GM21786 (cell line): ENCODE measurements around the gene DMD.
"Not testable (repeated sequence)": the region's sequence is repeated elsewhere in the genome, so short reads cannot be mapped to it uniquely, and the experiment has no call there.

ENCODE experiments used
- ATAC-seq: cut with Tn5 transposase; IDR thresholded peaks from one replicate; pipeline ENCODE4 v1.9.1; 2021; ENCODE audit not compliant: unreplicated experiment

The DMD gene

DNA sequence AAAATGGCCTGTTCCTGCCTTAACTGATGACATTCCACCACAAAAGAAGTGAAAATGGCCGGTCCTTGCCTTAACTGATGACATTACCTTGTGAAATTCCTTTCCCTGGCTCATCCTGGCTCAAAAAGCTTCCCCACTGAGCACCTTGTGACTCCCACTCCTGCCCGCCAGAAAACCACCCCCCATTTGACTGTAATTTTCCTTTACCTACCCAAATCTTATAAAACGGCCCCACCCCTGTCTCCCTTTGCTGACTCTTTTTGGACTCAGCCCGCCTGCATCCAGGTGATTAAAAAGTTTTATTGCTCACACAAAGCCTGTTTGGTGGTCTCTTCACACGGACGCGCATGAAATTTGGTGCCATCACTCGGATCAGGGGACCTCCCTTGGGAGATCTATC, 1833.5 kb downstream of the DMD start:
- not testable (repeated sequence) for ATAC-seq

DNA sequence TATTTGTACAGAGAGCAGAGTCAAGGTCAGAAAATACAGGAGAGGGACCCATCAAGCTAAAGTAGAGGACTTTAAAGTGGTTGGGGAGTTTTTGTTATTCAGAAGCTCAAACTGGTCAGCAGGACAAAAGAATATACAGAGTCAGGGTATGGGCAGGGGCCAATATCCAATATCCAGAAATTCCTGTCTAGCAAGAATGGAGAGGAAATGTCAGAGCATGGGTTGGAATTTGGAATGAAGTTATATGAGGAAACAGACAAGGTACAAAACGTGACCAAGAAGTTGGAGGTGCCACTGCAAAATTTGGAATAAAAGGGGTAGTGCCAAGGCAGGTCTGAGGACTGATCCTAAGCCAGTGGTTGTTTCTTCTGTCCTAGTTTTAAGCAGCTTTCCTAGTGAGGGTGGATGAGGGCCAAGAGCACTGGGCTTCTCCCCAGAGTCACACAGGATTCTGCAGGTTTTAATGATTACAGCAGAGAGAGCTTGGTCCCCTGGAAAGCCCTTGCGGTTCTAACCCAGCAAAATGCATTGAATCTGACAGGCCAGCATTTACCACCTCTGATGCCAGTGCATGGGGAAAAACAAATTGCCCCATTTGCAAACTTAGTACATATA, 1834.8 kb downstream of the DMD start:
- ATAC-seq = no peak

DNA sequence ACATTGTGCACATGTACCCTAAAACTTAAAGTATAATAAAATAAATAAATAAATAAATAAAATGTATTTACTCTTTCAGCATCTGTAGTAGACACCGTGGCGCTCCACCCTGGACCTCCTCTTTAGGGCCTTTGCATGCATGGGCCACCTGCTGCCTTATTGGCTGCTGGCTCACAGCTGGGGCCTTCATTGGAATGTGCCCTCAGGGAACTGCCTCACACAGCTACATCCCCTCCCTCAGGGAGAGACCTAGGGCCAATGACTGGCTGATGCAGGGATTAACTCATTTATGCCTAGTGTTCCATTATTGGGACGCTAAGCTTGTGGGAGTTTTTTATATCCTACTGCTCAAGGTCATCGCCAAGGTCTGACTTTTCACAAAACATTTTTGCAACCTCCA, 1836.6 kb downstream of the DMD start:
- no peak for ATAC-seq

DNA sequence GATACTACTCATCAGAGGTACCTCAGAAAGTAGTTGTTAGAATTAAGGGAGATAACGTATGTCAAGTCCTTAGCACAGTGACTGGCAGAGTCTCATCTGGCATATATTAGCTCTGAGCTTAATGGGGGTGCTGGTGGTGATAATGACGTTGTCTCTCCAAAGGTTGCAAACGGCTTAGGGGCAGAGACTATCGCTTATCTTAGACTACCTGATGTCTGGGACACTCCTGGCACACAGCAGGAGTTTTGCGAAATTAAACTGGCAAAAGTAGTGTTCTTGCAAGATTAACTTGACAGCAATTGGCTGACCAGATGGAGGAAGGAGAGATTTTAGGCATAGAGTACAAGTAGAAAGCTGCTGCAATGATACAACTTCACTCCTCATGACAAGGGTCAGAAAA, 1839.4 kb downstream of the DMD start:
- no peak for ATAC-seq

DNA sequence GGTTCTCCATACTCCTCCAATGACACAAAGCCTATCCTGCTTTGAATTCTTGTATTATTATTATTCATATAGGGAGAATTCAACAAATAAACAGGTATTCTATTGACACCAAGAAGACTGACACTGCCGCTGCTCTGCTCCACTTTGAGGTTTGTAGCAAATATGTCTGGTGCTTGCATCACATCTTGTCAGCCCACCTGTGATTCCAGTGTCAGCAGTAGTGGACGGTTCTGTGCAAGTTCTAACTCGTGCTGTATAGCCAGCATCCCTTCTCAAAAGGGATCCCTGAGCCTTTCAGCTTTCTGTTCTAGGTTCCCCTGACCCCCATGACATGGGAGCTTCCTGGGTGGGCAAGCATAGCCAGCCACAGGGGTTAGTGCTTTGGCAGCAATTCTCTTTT, 1843.5 kb downstream of the DMD start:
- ATAC-seq = no peak

DNA sequence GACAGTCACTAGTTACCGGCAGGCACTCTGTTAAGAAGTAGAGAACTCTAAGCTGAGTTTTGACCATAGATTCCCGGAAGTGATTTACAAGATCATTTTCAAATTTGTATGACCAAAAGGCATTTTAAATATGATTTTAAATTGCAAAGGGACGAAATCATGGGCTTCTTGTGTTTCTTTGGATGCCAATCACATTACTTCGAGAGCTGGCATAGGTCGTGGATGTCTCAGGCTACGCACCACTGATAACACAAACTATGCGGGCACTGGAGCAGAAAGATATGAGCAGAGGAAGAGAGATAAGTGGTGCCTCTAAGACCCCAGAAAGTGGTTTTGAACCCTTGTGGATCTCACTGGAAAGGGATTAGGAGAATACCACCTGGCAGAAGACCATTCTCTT, 1845.3 kb downstream of the DMD start:
- no peak for ATAC-seq

DNA sequence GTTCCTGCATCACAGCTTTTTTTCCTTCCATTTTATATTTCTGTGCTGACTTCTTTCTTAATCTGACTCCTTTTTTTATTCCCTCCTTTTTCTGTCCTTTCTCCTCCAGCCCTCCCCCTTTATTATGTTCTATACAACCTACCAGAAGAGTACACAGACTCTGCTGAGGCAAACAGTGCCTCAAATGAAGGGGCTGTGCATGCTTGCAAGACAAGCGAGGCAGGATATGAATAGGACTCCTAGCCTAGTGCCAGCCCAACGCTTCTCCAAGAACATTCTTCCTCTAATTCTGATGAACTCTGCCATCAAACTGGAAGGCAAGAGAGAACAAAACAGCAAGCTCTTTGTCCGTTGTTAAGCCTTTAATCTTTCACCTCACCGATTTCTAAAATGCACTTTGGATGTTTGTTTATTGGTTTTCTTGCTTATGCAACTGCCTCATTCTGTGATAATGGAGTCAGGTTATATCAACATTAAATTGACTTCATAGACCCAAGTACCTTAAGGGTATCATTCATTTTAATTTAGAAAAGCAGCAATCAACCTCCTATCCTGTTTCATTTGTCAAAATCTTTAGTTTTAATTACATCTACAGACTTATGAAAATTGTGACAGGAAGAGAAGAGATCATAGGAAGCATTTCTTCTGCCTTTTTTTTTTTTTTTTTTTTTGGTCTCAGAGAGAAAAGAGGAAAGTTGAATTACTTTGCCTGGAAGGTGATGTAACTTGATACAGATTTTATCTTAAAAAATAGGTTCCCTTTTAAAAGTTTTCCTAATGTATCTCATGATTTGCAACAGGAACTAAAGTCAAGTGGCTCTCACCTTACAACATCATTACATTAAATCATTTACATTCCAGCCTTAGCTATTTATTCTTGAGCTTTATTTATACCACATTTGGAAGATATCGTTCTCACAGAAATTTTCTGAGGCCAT, 1854.8 kb downstream of the DMD start:
- no peak for ATAC-seq

DNA sequence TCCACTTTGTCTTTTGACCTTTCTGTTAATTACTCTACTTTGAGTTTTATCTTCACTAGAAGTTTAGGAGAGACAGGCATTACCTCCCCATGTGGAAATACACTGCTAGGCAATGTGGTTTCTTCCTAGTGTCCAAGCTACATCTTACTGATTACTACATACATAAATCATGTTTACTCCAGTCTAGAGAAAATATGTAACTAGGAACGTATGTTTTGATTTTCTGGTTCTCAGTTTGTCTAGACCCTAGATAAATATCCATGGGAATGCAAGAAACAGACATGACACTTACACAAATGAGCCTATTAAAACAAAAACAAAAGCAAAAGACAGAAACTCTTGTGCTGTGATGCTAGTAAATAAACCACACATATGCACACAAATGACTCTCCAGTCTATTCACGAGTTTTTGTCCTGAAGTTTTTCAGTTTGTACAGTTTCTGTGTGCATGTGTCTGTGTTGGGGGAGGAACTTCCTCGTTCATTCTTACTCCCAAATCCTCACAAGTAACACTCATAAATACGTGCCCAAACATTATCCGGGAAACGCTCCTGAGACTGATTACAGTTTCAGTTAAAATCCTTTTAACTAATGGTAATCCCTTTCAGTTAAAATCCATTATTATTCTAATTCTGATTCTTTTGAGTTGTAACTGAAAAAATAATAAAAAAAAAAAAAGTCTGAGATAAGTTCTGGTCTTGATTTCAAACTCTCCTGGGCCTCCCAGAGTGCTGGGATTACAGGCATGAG, 1856.0 kb downstream of the DMD start:
- ATAC-seq = no peak

DNA sequence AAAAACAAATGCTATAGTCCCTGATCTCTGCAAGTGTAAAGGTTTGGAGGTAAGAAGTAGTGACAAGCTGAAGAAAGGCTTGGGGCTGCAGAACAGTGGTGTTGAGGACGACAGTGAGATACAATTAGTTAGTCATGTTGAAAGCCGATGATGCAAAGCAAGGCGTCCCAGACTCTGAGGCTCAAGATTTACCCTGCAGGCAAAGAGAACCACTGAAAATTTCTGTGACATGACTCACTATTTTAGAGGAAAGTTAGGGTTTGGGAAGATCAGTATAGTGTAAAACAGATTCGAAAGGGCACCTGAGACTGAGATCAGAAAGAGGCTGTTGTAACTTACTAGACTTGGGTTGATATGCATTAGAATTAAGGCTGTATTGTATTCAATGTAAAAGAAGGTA, 1858.3 kb downstream of the DMD start:
- no peak for ATAC-seq

DNA sequence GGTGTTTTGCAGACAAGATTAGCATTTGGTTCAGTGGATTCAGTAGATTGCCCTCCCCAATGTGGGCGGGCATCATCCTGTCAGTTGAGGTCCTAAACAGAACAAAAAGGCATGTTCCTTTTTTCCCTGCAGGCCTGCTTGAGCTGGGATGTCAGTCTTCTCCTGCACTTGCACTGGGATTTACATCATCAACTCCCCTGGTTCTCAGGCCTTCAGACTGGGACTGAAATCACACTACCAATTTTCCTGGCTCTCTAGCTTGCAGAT, 1860.6 kb downstream of the DMD start:
- no peak for ATAC-seq

DNA sequence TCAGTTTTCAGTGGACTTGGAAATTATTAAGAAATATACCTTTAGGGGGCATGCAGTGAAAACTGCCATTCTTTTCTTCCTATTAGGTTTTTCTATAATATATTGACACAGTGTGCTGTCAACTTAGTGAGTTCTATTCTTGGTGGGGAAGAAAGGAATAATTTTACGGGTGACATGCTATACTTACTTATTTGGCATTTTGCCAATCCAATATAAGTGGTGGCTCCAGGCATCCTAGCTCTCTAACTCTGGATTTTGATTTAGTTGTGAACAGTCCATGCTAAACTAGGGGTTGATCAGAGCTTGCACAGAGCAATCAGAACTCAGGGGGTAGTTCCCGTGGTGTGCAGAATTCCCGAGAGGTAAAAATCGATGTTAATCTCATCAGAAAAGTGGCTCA, 1861.8 kb downstream of the DMD start:
- ATAC-seq = no peak

DNA sequence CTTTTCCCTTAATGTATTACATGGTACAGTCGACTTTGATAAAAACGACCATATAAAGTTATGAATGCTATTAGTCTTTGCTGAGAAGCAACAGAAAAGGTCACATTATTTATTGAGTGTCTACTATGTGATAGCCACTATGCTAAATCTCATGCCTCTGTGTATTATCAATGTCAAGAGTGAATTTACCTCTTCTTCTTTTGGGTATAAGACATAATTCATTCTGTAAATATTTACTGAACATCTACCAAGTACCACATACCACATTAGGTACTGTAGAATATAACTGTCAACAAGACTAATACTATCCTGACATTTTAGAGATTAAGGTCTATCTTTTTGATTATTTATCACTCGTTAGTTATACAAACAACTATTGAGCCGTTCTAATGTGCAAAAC, 1870.8 kb downstream of the DMD start:
- ATAC-seq = no peak

DNA sequence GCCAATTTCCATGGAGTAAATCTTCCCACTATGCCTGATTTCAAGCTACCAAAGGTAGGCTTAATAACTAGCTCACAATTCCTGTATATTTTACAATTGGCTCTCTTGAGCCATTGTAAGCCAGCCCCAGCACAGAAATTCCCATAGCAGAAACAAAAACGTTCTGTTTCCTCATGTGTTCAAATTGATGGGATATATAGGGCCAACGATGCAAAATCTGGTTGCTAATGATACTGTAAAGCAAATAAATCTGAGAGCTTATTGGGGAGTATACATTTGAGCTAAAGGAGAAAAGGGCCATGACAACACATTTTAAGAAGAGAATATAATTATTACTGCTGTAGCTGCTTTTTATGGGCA, 1872.4 kb downstream of the DMD start:
- no peak for ATAC-seq

DNA sequence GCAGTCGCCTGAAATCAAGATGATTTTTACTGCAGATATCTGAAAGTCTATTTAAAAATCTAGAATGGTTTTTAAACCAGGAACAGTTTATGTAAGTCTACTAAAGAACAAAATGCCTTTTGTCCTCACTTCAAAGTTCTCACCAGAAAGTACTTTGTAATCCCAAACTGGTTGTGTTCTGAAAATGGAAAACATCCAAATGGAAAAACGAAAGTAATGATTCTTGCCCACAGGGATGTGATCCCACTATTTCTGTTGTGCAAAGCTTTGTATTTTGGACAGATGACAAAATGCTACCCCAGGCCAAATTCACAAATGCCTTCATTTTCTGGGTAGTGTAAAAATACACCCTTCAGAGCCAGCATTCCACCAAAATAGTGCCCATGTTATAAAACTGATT, 1874.0 kb downstream of the DMD start:
- ATAC-seq = no peak

DNA sequence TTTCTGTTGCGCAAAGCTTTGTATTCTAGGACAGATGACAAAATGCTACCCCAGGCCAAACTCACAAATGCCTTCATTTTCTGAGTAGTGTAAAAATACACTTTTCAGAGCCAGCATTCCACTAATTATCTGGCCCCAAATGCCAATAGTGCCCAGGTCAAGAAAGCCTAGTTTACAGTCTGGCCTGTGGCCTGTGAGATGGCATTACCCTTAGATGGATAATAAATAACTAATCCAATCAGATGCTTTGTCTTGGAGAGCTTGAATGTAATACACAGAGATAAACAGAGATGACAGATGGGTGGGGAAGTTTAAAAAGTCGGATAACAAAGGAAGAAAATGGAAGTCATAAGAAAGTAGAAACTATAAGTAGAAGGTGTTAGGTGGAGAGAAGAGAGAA, 1874.9 kb downstream of the DMD start:
- no peak for ATAC-seq

DNA sequence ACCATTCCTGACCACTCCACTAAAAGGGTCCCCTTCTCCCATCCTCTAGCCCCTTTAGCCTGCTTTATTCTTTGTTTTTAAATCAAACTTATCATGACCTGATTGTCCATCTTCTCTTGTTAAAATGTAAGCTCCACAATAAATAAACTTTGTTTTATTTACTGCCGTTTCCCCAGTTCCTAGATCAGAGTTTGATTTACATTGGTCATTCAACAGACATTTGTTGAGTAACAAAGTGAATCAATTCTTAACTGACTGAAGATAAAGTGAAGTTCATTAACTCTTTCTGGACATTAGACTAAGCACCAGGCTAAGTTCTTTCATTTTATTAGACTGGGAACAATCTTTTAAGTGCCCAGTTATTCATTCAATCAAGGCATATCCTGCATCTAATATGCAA, 1876.4 kb downstream of the DMD start:
- no peak for ATAC-seq

DNA sequence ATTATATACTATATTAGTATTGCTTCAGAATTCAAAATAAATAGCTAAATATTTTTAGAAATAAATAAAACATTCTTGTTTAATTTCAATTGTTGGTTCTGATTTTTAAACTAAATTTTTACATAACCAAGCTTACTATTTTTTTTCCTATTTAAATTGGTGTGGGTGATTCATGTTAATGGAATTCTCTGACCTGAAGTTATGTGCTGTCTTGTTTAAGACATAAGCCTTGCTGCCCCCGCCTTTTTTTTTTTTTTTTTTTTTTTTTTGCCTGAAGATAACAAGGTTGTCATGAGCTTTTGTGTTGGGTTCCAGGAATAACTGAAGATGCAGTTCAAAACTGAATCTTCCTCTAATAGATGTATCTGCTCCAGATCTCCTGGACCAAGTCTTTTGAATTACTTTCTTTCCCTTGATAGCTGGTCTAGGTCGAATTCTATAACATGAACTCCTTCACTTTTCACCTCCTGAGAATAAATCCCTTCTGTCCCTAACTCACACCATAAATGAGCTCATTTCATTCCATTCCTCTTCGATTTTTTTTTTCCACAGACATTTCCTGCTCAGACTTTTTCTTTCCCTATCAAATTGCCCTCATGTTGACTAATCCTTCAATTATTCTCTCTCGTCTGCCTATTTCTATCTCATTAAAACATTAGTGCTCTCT, 1878.1 kb downstream of the DMD start:
- no peak for ATAC-seq

DNA sequence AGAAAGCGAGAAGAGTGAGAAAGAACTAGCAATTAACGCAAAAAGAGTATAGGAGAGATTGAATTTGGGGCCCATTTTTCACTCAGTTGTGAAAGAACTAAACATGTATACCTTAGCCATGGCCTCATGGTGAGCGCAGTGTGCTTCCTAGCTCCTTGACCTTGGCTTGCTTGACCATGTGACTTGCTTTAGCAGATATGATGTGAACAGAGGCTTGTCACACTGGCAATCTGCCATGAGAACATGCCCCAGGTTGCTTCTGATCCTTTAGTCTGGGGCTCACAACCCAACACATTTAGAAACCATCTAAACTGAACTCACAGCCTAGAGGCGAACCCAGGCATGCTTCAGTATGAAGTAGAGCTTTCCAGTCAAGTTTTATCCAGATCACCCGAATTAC, 1879.4 kb downstream of the DMD start:
- ATAC-seq = no peak

DNA sequence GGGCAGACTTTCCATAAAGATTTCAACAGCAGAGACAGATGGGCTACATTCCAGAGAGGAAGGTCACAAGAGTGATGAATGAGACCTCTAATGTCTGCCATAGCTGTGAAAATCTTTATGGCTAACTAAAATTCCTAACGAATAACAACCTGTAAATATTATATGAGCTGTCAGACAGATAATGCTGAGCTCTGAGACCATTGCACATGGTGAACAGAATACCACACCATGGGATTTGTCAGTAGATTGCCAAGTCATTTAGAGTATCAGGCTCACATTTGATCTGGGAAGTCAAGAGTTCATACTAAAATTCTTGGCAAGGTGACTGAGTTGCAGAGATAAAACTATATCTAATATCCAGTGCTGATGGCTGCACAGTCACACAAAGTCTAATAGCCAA, 1880.3 kb downstream of the DMD start:
- no peak for ATAC-seq

DNA sequence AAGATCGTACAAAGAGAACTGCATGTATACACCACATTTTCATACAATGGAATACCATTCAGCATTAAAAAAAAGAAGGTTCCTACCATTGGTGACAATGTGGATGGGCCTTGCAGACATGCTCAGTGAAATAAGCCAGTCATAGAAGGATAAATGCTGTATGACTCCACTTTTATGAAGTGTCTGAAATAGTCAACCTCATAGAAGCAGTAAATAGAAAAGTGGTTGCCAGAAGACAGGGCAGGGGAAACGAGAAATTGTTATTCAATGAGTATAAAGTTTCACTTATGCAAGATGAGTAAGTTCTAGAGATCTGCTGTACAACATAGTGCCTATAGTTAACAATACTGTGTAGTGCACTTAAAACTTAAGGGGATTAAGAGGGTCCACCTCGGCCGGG, 1882.1 kb downstream of the DMD start:
- no peak for ATAC-seq

DNA sequence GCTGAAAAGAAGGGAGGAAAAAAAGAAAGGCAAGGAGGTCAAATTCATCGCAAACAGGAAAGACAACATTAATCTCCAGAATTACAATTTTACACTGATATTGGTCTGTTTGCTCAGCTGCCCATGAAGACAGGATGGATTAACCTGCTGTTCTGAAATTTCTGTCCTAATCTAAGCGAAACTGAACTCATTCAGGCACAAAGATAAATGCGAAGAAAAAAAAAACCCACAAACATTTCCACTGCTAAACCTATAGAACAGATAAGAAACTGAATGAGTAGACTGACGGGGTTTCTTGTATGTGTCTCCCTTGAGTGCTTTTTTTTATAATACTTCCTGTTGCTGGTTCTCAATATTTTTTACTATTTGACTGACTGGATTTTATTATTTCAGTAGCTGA, 1887.7 kb downstream of the DMD start:
- ATAC-seq = peak; percentile 92

DNA sequence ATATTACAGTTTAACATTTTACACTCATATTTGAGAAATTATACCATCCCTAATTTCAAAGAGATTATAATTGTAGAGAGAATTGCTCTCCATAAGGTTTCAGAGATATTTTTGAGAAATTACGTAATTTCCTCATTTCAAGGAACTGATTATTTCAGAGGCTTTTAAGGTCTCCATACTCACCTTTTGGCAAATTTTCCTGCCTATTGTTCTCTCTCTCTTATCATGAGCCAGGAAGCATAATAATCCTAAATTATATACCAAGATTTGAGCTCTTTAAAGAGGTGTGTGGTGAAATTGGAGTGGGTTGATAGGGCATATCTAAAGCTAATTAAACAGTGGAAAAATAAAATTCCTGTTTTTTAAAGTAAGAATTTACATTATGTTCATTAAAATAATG, 1890.6 kb downstream of the DMD start:
- no peak for ATAC-seq
